ENCODE data around the gene LRRC56.
"Not testable (repeated sequence)": the region's sequence is repeated elsewhere in the genome, so short reads cannot be mapped to it uniquely, and the experiment has no call there.

Gene LRRC56

GRCh38 chr11:502288-503178, 34.8 kb upstream of the LRRC56 start:
- no peak for DNase-seq

GRCh38 chr11:503179-503981, 33.9 kb upstream of the LRRC56 start:
- no peak for DNase-seq

GRCh38 chr11:504053-504993, 33.0 kb upstream of the LRRC56 start:
- no peak for DNase-seq

DNA sequence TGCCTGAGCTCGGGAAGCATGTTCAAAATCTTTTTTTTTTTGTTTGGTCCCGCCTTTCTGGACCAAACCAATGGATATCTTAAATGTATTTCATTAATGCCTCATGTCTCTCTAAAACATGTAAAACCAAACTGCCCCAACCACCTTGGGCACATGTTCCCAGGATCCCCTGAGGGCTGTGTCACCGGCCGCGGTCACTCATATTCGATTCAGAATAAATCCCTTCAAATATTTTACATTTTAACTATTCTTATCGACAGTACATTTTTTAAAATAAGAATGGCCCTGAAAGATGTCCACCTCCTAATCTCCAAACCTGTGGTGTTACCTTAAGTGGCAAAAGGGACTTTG, 32.4 kb upstream of the LRRC56 start:
- DNase-seq: no peak

GRCh38 chr11:506238-506994, 30.9 kb upstream of the LRRC56 start:
- peak; percentile 77 to 88 for DNase-seq

GRCh38 chr11:506995-507726, 30.2 kb upstream of the LRRC56 start, which contains the start of gene RNH1:
Gene RNH1, minus strand, starts transcription at chr11:507242. Its CDS starts 5,080 bp downstream, at chr11:502162.
- peak; percentile 77 to 88 for DNase-seq

GRCh38 chr11:507727-508515, 29.4 kb upstream of the LRRC56 start:
- DNase-seq: no peak

- no peak for DNase-seq
Observed at GRCh38 chr11:508956-509355, 28.4 kb upstream of the LRRC56 start.

GRCh38 chr11:512761-513595, 24.3 kb upstream of the LRRC56 start:
- no peak for DNase-seq

DNA sequence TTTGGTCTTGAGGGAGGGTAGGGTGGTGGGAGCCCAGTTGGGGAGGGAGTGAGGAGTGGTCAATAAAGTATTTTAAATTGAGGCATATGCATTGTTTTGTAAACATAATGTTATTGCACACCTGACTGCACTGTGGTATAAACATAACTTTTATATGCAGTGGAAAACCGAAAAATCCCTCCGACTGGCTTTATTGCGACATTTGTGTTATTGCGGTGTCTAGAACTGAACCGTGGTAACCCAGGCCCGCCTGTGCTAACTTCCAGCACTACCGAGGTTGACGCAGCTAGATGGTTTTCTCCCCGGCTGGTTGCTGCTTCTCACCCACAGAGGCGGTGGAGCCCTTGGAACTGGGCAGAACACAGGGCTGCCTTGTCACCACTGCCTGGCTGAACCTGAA, 22.7 kb upstream of the LRRC56 start:
- no peak for DNase-seq

DNA sequence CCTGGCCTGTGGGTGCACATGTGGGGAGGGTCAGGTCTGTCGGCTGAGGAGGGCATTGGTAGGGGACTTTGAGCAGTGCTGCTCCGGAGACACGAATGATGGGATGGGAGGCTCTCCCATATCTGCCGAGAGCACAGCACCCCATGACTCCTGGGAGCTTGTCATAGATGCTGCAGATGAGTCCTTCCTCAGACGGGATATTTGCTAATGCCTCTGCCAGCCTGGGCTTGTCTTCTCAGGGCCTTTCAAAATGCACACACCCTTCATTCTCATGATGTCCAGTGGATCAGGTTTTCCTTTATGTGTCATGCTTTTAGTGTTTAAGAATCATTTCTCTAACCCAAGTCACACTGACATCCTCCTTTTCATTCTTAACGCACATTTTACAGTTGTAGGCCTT, 22.2 kb upstream of the LRRC56 start:
- DNase-seq: no peak

GRCh38 chr11:516400-516799, 20.9 kb upstream of the LRRC56 start:
- DNase-seq: no peak

DNA sequence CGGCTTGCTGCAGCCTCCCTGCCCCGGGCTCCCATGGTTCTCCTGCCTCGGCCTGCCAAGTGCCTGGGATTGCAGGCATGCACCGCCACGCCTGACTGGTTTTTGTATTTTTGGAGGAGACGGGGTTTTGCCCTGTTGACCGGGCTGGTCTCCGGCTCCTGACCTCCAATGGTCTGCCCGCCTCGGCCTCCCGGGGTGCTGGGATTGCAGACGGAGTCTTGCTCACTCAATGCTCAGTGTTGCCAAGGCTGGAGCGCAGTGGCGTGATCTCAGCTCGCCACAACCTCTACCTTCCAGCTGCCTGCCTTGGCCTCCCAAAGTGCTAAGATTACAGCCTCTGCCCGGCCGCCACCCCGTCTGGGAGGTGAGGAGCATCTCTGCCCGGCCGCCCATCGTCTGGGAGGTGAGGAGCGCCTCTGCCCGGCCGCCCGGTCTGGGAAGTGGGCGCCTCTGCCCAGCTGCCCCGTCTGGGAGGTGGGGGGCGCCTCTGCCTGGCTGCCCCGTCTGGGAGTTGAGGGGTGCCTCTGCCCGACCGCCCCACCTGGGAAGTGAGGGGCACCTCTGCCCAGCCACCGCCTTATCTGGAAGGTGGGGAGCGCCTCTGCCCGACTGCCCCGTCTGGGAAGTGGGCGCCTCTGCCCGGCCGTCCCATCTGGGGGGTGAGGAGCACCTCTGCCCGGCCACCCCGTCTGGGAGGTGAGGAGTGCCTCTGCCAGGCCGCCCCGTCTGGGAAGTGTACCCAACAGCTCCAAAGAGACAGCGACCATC, 20.2 kb upstream of the LRRC56 start:
- not testable (repeated sequence) for DNase-seq

DNA sequence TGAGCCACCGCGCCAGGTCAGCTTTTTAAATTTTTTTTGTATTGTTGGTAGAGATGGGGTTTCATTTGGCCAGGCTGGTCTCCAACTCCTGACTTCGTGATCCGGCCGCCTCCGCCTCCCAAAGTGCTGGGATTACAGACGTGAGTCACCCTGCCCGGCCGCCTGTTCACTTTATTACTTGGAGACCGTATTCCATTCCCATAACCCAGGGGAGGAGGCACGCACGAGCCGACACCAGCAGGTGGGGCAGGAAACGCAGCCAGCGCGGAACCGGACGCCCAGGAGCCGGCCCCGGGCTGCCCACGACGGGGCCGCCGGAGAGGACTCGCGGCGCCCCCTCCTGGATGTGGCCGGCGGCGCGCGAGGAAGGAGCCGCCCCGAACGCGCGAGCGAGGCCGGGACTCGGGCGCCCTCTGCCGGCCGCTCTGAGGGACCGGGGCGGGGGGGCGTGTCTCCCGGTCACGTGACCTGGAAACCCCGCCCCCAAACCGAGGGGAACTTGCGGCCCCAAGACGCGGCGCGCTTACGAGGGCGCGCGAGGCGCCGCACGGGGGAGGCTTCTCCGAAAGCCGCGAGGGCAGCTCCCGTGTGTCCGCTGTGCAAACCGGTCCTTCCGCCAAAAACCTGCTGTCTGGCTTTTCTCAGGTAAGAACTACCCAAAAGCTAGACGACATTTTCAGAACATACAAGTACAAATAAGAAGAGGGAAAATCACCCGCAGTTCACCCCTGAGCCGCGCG, 18.7 kb upstream of the LRRC56 start:
- DNase-seq: peak; percentile 71 to 89

DNA sequence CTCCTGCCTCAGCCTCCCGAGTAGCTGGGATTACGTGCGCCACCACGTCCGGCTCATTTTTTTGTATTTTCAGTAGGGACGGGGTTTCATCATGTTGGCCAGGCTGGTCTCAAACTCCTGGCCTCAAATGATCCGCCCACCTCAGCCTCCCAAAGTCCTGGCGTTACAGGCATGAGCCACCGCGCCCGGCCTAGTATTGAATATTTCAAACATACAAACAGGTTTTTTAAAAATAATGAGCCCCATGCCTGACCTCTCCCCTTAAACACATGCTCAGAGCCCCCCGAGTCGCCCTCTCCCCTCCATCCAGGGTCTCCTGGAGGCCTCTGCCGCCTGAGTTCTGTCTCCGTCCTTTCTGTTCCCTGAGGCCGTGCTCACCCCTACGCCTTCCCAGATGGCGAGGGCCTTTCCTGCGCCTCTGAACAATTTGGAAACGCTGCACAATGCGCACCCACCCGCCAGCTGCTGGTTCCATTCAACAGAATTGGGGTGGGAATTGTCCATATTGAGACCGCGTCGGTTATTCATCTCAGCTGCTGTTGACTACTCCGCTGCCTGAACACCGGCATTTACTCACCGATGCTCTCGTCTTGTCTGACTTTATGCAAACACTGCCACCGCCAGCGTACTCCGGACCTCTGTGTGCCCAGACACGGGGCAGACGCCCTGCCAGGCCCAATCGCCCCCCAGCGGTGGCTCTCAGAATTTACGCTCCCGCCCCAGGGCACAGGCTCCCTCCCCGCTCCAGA, 16.7 kb upstream of the LRRC56 start:
- no peak for DNase-seq

DNA sequence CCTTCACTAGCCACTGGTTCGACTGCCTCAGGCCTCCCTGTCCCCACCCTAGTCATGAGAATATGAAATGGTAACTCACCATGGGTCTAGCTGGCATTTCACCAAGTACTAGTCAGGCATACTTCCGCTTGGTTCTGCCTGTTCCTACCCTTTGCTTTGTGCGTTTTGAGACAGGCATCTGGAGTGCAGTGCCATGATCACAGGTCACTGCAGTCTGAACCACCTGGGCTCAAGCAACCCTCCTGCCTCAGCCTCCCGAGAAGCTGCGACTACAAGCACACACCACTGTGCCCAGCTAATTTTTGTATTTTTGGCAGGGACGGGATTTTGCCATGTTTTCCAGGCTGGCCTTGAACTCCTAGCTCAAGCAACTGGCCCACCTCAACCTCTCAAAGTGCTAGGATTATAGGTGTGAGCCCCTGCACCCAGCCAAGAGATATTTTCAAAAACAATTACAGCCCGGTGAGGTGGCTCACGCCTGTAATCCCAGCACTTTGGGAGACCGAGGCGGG, 16.1 kb upstream of the LRRC56 start:
- no peak for DNase-seq

DNA sequence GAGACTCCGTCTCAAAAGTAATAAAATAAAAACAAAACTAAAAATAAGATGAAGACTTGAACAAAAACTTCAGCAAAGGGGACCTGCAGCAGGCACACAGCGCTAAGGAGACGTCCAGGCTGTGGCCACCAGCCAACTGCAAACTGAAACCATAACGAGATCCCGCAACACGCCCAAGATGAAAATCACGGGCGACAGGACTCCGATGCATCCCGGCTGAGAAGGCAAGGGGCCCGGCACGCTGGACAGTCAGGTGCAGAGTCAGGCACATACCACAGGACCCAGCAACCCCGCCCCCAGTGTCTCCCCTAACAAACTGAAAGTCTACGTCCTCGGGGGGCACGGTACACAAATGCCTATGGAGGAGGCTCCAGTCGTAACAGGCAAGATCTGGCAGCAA, 11.1 kb upstream of the LRRC56 start:
- no peak for DNase-seq

All from SW 1271 (cell line).